ENCODE data around the gene PTPRN2.

The PTPRN2 gene

DNA sequence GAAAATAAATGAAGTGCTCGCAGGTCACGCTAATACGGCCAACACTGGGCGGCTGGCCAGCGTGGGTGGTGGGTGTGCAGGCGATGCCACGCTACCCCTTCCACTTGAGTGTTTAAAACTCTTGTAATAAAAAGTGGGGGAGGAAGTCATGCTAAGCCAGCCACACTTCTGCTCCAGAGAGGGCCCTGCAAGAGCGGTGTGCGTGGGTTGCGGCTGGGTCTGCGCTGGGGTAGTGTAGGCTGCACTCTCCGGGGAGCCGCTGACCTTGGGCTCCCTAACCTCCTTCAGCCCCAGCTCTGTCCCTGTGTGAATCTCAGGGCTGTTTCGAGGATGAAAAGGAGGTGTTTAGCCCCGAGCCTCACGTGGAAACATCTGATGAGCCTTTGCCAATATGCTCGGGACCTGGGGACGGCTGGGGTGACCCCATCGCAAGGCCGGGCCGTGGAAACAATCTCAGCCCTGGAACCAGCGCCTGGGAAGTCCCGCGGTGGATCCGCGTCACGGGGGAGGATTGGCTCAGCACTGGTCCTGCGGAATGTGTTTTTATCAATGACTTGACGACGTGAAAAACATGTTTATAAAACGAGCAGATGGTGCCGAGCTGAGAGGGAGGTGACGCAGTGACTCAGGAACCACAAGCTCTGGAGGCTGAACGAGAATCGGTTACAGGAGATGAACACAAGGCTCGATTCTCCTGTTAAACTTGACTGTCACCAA is 972.4 kb downstream of the PTPRN2 start:
- DNase-seq = no peak

DNA sequence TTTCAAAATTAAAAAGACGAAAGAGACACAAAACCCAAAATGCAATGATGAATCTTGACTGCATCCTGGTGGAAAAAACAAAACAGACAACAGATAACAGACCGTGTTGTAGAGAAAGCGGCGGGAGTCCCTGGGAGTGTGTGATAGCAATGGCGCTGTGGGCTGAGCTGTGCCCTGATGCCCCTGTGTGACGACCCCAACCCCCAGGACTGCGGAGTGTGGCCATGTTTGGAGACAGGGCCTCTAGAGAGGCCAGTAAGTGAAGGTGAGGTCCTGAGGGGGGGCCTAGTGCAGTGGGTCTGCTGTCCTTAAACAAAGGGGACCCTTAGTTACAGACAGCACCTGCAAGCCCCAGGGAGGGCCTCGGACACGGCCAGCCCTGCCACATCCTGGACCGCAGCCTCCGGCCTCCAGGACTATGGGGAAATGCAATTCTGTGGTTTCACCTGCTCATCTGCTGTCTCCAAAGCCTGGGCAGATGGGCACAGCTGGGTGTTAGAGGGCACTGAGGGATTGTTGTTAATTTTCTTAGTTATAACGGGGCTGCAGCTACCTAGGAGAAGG is 973.1 kb downstream of the PTPRN2 start:
- no peak for DNase-seq

DNA sequence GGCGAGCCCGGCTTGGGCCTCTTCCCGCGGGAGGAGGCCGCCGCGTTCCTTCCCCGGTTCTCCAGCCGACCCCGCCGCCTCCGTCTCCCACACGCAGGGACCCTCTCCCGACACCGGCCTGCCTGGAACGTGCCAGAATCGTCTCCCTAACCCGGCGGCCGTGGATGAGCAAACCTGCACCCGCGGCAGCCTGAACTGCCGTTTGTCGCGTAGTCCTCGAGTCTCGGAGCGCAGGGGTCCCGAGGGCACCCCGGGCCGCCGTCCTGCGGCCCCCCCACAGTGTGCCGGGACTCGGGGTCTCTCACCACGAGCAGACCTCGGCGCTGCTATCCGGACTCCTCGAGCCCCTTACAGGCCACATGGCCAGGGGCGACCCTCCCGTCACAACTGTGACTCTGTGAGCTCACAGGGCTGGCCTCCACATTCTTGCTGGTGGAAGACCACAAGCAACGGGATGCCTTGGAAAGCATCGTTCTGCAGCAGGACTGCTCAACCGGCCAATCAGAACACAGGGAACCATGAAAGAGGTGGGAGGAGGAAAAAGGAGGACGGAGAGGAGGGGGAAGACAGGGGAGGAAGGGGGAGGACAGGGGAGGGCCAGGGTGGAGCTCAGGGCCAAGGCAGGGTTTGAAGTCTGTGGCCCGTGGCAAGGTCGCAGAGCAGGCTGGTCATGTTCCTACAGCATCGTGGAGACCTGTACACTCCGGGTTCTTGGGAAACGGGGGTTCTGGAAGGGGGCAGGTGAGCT is 973.9 kb downstream of the PTPRN2 start:
- DNase-seq = no peak

DNA sequence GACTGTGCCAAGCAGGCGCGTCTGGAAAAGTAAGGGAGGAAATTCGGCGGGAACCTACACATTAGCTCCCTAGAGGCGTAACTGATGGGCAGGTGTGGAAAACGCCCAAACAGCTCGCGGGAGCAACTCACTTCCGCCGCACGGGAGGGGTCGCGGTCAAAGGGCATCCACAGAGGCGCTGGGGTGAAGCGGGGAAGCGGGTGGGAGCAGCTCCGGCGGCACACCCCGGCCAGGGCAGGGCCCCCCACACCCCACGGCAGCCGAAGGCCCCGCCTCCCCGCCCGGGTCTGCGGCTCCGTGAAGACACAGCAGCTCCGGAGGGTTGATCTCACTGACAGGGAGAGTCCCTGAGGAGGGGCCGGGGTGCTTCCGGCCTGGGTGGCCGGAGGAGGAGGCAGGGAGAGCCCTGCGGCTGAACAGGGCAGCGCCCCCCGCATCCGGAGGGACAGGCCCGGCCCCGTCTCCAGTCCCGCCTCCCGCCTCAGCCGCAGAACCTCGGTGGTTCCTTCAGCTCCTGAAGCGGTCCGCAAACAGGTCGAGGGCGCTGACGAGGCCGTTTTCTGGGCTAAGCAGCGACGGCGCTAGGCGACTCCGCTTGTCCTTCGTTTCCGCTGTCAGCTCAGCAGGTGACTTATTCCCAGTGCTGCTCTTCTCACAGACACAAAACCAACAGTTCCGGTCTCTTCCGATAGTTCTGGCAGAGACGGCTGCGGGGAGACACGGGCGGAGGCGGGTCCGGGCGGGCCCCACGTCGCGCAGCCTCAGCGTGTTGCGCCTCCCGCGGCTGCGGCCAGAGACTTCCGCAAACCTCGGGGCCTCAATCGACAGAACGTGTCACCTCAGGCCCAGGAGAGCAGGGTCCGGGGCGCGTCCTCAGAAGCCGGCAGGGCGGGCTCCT is 974.7 kb downstream of the PTPRN2 start:
- no peak for DNase-seq

DNA sequence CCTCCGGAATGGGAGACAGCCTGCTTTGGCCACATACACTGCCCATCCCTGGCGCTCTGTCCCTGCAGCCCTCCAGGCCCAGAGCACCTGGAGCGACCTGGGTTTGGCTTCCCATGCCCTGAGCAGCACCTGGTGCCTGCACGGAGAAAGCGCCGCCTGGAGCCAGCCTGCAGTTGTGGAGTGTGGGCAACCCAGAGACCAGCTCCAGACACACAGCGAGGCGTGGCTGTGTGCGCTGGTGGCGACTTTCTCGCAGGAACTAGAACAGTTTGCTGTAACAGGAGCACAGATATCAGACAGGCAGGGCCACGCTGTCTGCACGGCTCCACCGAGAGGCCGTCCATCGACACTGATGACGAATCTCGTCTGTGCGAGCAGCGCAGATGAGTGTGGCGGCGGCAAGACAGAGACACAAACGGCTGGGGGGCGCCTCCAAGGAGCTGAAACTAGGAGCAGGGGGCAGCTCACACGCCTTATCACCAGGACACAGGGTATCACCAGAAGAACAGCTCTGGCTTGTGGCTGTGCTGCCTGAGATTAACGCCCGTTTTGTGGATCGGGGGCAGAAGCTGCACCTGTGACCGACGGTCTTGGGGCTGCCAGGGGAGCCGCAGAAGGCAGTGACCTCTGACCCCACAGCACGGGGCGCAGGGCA is 975.5 kb downstream of the PTPRN2 start:
- DNase-seq = no peak

DNA sequence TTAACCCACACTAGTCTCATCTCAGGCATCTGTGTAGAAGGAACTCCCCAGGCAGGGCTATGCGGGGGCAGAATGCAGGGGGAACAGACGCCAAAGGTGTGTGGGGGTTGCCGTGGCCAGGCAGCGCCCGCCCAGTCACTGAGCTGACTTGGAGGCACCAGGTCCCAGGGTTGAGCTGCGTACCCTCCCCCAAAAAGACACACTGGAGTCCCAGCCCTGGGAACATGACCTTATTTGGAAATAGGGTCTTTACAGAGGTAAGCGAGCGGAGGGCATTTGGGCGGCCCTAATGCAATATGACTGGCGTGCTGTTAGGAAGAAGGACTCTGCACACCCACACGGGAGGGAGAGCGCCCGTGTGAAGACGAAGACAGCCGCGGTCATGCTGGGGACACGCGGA is 976.3 kb downstream of the PTPRN2 start:
- no peak for DNase-seq

DNA sequence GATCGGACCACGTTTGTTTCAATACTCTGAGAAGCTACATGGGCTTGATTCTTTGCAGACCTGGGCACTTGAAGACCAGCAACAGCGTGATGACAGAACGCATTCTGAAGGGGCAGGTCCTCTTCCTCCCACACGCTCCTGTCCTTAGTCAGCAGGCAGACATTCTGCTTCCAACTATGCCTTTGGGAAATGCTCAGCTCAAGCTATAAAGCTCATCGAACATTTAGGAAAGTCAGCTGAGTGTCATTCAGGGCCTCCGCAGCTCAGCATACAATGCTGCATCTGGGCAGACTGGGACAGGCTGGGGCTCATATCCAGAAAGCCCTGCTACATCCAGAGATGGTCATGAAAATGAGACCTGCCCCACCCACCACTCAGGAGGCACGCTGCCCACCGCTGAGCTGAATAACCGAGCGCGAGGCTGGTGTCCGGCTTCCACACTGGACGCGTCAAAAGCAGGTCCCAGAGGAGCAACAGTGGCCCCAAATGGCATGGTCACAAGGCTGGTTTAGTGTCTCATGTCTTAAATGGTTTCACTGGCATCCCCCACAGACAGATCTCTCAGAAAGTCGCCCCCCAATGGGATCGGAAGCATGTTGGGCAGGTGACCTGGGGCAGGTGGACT is 976.8 kb downstream of the PTPRN2 start:
- no peak for DNase-seq

DNA sequence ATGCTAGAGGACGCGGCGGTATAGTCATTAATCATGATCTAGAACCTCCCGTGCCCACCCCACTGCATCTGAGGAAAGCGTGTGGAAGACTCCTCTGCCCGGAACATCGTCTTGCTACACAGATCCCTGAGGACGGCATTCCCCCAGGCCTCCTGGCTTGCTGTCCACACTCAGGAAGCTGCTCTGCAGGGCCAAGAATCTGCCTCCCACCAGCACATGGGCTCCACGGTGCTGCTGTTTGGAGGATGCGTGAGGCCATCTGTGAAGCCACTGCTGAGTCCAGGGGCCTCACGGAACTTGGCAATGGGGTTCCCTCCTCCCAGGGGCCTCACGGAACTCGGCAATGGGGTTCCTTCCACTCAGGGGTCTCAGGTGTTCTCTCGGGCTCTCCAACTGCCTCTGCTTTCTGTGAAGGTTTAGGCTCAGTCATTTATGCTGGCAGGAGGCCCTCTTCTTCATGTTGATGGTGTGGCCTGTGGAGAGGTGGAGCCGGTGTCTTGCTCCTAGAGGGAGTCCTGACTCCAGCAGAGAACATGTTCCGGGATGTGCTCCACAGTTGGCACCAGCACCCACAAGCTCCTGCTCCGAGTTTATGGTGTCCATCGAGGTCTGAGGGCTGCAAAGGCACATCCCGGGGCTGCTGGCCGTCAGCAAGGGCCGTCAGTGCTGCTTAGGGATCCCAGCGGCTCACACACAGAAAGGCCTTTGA is 977.5 kb downstream of the PTPRN2 start:
- DNase-seq = no peak

DNA sequence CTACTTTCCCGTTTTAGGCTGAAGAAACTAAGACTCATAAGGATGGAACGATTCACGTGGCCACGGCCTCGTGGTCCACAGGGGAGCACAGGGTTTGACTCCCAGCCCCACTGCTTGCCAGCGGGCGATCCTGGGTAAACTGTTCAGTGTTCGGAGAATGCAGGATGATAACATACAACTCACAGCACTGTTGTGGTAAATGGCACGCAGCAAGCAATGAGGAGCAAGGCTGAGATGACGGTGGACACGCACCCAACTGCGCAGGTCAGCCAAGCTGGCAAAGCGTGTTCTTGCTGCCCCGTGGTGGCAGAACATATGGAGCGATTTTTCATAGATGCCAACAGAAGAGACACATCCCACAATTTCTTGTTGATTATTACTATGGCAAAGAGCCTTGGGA is 978.1 kb downstream of the PTPRN2 start:
- no peak for DNase-seq

DNA sequence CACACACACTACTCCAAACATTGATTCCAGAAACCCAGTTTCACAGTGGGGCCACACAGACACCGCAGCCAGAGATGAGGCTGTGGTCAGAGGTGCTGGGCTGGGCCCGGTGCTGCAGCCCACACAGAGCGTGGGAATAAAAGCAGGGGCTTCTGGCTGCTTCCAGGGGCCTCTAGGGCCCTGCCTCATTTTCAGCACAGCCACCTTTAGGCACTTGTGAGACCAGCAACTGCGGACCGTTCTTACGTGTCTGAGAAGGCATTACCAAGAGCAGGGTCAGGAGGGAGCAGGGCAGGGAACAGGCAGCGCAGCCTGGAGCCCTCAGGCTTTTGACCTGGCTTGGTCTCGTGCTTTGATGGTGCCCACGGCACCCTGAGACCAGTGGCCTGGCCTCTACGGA is 980.4 kb downstream of the PTPRN2 start:
- DNase-seq = no peak

DNA sequence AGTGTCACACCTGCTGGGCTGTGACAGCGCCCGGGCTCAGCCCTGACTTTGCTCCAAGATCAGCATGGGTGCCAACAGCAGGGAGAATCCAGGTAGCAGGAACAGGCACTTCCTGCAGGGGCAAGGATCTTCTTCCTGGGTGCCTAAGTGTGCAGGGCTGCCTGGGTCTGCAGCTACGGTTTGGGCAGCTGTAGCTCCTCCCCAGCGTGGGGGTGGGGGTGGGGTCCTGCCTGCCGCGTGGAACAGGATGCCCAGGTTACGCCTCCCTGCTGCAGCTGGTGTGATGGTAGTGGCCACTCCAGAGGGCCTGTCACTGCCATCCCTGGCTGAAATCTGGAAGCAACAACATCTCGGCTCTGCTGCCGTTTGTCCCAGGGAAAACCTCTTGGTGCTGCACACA is 981.5 kb downstream of the PTPRN2 start:
- no peak for DNase-seq

DNA sequence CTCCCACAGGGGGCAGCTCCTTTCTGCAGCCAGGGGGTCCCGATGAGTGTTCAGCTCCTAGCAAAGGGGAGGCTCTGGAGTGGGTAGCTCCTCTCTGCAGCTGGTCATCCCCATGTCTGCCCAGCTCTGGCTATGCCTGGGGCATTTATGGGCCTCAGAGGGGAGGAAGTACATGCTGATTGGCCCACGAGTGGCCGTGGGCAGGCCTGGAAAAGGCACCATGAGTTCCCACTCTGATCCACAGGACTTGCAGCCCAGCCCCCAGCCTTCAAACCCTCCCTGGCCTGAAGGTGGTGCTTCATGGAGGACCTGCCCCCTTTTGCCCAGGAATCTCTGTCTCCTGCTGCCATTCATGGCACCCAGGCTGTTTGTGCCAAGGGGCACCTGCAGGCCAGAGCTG is 982.0 kb downstream of the PTPRN2 start:
- DNase-seq = no peak

DNA sequence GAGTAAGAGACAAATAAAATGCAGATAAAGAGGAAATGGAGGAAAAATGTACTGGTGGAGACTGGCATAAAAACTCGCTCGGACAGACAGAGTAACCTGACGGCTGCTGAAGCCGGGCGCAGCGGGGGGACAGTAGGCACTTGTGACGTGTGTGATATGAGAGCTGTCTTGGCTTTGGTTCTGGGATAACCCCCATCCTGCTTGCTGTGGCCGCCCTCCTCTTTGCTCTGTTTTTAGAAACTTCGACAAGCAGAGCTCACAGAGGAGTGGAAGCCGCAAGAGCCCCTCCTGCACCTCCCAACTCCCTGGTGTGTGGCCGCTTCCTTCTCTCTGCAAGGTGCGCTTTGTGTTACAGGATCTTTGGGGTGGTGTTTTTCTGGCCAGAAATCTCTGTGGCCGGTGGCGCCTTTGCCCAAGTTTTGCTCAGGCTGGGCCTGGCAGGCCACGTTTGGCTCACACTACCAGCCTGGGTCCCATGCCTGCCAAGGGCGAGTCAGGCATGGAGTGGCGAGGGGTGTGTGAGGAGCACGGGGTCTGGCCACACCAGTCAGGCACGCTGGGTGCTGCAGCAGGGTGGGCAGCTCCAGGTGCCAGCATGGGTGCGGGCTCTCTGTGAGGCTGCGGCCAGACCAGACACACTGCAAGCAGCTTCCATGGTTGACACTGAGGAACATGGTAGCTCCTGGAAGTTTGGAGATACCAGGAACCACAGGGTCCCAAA is 982.8 kb downstream of the PTPRN2 start:
- DNase-seq = no peak

DNA sequence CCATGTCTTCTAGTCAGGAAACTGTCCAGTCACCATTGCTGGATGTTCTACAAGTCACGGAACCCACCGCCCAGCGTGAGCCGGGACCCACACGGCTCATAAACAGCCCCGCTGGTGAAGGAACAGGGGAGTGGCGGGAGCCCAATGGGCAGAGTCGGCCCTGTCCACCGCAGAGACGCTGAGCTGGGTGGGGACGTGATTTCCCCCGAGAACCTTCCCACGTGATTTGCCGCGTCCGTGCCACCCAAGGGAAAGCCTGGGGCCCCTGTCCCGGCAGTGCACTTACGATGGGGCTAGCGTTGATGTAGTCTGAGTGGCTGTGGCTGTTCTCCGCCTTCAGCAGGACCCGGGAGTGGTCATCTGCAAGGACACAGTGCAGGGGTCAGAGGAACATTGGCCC is 983.9 kb downstream of the PTPRN2 start:
- DNase-seq = no peak

DNA sequence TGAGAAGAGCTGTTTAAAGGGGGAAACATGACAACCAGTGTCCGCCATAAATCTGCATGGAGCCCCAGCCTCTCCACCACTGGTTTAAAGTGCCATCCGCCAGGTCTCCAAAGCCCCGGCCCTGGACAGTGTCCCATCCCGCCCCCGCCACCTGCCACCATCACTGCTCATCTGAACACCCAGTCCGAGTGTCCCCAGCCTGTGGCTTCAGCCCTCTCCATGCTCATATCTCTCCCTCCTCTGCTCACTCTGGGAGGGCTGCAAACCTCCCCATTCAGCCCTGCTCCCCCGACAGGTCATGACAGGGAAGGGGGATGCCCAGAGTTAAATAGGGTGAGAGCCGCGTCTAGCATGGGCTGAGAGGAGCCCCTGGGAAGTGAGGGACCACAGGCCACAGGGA is 984.6 kb downstream of the PTPRN2 start:
- DNase-seq = no peak

DNA sequence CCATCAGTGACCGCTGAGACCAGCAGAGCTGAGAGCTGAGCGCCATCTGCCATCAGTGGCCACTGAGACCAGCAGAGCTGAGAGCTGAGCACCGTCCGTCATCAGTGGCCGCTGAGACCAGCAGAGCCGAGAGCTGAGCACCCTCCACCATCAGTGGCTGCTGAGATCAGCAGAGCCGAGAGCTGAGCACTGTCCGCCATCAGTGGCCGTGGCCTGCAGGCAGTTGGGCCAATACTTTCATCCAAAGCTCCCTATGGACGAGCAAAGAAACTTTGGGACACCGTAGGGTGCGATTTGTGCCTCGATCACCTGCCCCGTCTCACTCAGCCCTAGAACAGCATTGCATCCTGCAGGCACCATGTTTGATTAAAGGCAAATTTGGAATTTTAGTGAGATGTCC is 985.0 kb downstream of the PTPRN2 start:
- no peak for DNase-seq

DNA sequence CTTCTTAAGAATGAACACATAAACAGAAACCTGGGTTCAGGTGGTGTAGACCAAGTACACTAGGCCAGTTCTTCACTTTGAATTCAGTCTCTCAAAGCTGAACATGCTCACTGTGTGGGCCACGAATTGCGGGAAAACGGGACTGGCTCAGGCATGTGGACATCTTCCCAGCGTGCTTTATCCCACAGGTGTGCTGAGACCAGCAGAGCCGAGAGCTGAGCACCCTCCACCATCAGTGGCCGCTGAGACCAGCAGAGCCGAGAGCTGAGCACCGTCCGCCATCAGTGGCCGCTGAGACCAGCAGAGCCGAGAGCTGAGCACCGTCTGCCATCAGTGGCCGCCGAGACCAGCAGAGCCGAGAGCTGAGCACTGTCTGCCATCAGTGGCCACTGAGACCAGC is 985.5 kb downstream of the PTPRN2 start:
- no peak for DNase-seq

DNA sequence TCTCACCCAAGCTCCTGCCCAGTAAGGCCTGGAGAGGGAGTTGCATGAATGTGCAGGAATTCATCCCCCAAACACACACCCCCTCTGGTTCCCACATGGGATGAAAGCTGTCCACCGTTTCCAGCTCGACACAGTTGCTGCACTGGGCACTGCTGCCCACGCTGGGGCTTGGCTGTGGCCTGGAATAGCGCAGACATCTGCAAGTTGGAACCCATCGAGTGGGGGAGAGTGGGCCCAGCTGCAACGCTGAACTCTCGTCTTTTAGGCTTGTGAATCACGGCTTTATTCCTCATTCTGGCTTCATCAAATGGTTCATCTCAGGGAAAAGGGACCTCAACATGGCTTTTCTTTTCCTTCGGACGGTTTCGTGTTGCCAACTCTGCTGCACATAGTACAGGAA is 986.1 kb downstream of the PTPRN2 start:
- DNase-seq = no peak

DNA sequence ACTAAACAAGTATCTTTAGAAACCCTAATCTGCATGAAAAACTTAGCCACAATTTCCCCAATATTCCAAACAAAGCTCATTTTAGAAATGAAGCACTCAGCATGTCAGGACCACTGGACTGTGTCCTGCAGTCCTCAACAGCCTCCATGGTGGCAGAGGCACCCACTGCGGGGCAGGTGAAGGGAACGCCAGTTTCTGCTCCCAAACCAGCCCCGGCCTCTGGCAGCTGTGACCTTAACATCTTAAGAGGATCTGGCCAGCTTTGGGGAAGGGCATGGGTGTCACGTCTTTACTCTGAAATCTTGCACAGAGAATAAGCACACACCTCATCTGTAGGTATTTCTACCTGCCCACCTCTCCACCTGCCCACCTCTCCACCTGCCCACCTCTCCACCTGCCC is 988.1 kb downstream of the PTPRN2 start:
- DNase-seq = no peak

DNA sequence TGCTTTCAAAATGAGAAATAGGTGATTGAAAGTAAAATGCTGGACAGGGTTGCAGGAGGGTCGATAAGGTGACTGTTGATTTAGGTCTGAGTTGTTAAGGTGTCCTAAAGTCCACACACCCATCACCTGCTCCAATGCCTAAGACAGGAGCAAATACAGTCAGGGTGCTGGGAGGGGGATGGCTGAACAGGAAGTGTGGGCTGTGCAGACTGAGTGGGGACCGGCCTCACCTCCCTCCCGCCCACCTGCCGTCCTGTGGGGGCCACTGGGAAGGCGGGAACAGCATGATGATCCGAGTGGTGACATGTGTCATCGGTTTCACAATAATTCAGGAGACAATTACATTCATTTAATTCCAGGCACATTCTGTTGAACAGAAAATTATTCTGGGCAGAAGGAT is 990.1 kb downstream of the PTPRN2 start:
- DNase-seq = no peak

DNA sequence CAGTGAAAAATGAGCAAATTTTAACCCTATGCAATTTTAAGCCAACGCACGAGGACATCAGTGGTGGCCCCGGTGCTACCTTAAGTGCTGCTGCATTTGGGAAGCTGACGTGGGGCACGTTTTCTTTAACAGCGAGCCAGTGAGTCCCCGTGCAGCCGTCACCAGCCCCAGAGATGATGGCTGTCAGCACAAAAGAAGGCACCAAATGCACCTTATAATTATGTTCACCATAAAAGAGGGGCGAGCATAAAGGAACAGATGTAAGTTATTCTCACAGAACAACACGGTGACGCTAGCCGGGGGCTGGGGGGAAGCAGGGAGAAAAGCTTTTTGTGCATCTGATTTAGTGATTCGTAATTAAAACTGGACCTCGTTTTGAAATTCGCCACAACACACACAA is 990.7 kb downstream of the PTPRN2 start:
- DNase-seq = no peak
